ENCODE measurements around the gene NR2E3.

- TF ChIP-seq CTCF (conservative IDR thresholded peaks at IDR 0.05 in 1 of 2, IDR thresholded peaks at IDR 0.05 in 1 of 2; ENCODE audit: extremely low read depth in 1 of 2, insufficient read depth in 1 of 2, low read depth in 1 of 2, low read length in 2 of 2): no peak
- TF ChIP-seq EZH2 (IDR thresholded peaks at IDR 0.05; ENCODE audit: borderline replicate concordance, low read length): no peak
These were observed 34.6 kb downstream of the NR2E3 start for GRCh38 chr15:71844916-71845315.

All from mammary epithelial cell (primary cell).